Activated CD8-positive, alpha-beta memory T cell treated with anti-CD3 and anti-CD28 coated beads, Interleukin-2, amount 50 U/mL, for 1 hour (primary cell): ENCODE data around the gene QSOX2.
A peak's percentile ranks its signal among the peaks of the same experiment; 100 is the strongest.

Experiments used
- DNase-seq: peaks from one replicate; pipeline ENCODE4 v3.0.0-alpha.2; 2020; ENCODE audit errors: extremely low read depth

Gene QSOX2

GRCh38 chr9:136283291-136284235 is 38.0 kb upstream of the QSOX2 start:
- DNase-seq, result no peak

DNA sequence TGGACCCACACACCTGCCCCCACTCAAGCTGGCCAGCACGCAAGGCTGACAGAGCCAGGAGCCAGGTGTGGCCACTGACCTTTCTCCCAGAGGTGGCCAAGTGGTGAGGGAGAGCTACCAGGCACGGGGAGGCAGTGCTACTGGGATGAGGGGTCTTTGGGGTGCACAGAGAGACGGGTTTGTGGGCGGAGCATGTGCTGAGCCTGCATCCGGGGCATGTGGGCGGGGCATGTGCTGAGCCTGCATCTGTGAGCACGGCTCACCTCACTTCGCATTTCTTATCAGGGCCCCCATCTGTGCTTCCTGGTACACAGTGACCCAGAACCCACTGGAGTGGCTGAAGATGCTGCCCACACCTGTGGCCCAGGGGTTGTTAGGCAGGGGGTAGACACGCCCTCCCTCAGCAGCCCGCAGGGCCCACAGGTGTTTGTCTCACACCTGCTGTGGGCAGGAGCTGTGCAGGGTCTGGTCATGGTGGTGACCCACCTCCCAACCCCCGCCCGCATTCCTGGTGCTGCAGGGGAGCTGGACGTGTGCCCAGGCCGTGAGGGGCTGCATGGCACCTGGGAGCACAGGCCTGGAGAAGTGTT is 36.8 kb upstream of the QSOX2 start:
- DNase-seq, result no peak

DNA sequence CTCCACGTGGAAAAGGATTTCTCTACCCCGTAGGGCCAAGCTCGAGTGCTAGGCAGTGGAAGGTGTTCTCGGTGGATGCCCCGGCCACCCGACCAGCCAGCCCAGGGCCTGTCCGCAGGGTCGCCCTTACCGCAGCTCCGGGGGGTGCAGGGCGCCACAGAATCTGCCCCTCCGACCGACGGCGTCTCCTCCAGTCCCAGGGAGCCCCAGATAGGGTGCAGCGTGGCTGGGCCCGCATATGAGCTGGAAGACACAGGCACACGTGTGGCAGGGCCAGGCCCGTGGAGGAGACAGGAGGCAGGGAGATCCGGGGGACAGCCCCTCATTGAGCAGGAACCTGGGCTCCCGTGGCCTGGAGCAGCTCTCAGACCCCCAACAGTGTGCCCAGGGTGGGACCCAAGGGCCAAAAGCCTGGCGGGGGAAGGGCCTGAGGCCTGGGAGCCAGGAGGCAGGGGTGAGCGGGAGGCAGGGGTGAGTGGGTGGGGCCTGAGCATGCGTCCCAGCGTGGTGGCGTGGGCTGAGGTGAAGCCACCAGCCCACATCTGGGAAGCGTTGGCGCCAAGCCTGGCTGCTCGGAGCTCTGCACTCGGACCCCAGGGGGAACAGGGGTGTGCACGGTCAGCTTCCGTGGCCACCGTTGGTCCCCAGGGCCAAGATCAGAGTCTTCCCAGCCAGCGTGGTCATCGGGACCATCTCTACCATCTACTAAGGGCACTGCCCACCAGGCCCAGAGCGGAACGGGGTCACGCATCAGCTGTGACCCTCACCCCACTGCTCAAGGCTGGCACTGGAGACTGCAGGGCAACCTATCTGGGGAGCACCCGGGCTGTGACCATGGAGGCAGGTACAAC is 36.0 kb upstream of the QSOX2 start:
- DNase-seq, result no peak

DNA sequence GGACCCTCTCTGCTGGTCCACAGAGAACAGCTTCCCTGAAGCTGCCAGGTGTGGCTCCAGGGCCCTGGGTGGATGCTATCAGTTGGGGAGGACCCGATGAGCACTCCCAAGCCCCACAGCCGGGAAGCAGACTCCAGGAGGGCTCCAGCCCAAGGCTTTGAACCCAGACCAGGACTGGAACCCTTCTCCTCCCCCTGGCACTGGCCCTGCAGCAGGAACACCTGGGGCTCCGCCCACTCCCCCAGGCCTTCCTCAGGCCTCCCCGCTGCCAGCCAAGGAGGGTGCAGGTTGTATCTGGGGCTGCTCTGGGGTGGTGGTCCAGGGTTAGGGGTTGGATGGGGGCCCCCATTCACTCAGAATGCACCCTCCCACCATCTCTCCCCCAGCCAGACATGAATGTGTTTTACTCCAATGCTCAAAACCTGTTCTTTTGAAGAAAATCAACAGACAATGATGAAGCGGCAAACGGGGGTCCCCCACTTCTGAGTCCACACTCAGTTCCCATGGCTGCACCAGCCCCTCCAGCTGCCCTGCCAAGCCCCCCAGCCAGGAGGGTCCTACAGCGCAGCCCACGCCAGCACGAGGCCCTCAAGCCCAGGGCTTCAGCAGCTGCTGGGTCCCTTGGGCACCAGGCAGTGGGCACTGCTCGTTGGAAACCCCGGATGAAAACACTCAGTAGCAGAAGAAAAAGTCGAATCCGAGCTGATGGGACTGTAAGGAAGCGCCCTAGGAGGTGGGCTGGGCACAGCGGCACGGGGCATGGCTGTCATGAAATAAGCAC is 35.1 kb upstream of the QSOX2 start:
- DNase-seq, result no peak

DNA sequence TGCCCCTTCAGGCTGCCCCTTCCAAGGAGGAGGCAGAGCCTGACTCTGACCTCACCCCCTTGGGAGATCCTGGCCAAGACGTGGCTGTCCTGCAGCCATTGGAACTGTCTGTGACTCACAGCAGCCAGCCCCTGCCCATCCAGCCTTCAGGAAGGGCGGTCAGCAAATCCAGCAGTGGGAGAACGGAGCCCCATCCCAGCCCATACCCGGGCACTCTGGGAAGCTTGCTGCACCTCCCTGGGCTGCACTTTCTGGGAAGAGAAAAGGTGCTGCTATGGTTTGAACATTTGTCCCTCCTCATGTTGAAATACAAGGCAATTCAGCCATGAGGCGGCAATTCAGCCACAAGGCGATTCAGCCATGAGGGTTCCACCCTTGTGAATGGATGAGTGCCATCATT is 33.9 kb upstream of the QSOX2 start:
- DNase-seq, result no peak

- no peak for DNase-seq
Measured at GRCh38 chr9:136278894-136279293, 33.3 kb upstream of the QSOX2 start.

- DNase-seq, result no peak
Measured at GRCh38 chr9:136278221-136278620, 32.6 kb upstream of the QSOX2 start.

- no peak for DNase-seq
Measured at GRCh38 chr9:136277746-136278145, 32.1 kb upstream of the QSOX2 start.

DNA sequence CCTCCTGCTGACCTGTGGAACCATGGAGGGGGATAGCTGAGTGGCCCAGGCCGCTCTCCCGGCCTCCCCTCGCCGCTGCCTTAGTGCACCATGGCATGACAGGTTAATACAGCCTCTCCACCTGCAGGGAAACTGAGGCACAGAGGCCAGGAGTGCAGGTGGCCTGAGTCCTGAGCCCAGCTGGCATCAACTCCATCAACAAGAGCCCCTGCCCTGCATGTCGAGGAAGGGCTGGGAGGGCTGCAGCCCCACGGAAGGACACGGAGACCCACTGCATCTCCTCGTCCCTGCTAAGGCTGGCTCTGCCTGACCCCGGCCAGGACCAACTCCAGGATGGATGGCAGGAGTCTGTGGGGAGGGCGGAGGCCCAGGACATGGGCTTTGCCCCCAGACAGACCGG is 31.1 kb upstream of the QSOX2 start:
- DNase-seq, result no peak

GRCh38 chr9:136275655-136276429 is 30.2 kb upstream of the QSOX2 start:
- DNase-seq, result no peak

- no peak for DNase-seq
Measured at GRCh38 chr9:136274786-136275654, 29.4 kb upstream of the QSOX2 start.

DNA sequence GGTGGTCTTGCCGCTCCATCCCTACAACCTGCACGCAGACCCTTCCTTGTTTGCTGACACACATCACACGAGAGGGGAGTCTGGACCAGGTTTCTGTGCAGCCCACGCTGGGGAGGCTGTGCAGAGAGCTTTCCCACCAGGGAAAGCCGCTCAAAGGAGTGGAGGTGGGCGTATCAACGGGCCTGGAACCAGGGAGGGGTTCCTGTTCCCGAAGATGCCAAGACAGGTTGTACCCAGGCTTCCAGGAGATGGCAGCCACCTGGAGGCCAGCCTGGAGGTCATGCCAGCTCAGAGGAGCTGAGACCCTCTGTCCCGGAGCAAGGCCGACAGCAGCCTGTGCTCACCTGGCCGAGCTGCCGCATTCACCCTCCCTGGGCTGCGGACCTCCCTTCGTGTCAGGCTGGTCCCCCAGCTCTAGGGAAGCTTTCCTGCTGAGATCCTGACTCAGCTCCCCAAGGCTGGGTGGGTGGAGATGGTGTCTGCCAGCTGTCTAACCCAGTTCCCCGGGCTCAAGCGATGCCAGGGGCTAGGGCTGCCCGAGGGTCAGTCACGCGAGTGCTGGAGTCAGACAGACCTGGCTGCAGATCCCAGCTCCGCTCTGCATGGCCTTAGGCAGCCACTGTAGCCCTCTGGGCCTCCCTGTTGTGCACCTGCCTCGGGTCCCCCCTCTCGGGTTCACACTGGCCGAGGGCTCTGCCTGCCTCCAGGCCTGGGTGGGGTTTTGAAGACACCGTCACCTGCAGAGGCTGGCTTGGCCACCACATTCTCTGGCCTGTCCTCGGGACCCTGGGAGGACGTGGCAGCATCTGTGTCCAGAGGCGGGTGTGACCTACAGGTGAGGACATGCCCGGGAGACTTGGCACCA is 28.5 kb upstream of the QSOX2 start:
- no peak for DNase-seq

GRCh38 chr9:136273244-136273865 is 27.7 kb upstream of the QSOX2 start:
- DNase-seq, result no peak

DNA sequence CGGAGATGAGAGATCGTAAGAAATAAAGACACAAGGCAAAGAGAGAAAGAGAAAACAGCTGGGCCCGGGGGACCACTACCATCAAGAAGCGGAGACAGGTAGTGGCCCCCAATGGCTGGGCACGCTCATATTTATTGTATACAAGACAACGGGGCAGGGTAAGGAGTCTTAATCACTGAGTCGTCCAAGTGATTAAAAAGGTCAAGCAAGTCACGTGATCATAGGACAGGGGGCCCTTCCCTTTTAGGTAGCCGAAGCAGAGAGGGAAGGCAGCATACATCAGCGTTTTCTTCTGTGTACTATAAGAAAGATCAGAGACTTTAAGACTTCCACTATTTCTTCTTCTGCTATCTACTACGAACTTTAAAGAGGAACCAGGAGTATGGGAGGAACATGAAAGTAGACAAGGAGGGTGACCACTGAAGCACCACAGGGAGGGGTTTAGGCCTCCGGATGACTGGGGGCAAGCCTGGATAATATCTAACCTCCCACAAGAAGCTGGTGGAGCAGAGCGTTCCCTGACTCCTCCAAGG is 24.6 kb upstream of the QSOX2 start:
- no peak for DNase-seq

GRCh38 chr9:136268735-136269134 is 23.1 kb upstream of the QSOX2 start:
- DNase-seq, result no peak

GRCh38 chr9:136268318-136268717 is 22.7 kb upstream of the QSOX2 start:
- DNase-seq, result no peak

DNA sequence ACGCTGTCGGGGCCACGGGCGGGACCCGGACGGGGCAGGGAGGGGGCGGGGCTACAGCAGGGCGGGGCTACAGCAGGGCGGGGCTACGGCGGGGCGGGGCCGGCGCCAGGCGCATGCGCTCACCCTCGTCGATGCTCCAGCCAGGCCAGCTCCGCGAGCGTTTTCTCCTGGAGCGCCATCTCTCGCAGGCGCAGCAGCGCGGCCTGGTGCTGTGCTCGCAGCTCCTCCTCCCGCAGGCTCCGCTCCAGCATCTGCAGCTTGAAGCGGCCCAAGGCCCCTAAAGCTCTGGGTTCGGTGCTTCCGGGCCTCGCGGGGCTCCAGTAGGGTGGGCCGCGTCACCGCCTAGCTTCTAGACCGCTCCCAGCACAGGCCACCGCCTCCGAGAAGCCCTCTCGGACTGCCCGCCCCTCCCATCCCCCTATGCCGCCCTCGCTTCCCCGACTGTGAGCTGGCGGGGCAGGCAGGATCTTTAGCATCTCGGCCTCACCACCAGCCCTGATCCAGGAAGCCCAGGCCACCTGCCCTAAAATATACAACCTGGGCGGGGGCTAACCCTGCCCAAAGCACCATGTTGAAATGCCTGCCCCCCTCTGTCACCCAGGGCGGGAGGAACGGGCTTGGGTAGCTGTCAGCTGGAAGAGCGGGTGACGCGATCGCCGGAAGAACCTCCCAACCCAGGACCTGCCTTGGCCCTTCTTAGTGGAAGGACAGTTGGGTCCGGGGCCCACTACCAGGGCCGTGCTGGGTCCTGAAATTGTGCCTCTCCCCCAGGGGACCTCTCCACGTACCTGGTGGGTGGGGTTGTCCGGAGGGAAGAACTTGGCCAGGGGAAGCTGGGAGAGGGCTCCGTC is 21.9 kb upstream of the QSOX2 start:
- peak; percentile 59 for DNase-seq
